Measurements from ENCODE around the gene TMEFF2.

TMEFF2 gene

DNA sequence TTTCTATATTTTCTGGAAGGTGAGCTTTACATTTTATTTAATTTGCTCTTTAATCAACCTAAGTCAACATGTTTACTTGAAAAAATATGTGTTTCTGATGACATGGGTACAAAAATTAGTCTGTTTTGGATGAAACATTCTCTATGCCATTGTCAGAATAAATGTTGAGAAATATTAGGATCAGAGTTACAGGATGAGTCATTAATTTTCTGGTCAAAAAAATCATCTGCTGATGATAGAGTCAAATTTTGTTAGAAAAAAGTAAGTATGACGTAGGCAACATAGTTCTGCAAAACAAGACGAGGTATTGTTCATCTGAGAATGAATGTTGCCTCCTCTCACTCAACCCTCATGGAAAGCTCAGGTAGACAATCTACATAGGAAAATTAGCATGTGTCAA, 240.3 kb downstream of the TMEFF2 start:
- no peak for DNase-seq

DNA sequence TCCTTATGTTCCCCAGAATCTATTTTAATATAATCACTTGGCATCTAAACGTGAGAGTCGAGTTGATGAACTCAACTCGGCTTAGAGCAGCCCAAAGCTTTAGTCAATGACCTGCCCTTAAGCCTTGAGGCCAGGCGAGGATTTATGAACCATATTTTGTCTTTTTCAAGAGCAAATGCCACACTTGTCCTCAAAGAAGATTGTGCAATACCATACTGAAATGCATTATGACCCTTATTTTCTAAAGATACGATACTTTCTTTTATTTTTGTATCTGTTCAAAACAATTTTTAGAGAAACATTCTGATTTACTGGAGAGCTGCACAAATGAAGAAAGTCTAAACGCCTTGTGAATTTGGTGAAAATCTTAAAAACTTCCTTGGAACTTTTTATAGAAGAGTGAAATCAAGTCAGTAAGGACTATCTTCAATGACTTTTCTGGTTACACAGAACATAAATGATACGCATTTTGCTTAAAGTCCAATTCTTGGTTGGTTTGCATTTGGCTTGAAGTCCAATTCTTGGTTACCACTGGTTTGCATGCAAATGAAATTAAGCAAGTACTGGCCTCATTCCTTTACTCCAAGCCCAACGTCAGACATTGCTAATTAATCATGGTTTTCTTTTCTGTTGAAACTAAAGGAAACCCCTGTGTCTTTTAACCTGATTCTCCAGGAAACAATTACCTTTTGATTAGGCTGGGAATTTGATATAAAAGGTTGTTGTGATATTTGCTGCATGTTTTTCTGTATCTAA, 242.0 kb downstream of the TMEFF2 start:
- no peak for DNase-seq

DNA sequence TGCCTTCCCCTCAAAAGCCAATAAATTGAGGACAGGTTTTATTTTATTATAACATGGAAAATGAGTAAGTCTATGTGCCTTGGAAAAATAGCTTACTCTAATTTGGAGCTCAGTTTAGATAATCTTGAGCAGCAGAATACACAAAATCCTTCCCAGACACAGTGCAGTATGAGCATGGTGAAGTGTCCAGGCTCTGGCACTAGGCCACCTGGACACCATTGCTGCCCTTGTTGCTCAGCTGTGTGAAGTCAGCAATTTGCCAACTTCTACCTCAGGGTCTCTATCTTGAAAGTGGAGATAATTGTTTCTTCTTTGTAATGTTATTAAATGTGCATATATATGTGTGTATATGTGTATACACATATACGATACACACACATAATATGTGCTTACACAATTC, 242.9 kb downstream of the TMEFF2 start:
- DNase-seq: no peak

GRCh38 chr2:191951376-191951775, 243.4 kb downstream of the TMEFF2 start:
- DNase-seq: no peak

GRCh38 chr2:191950132-191950874, 244.4 kb downstream of the TMEFF2 start:
- DNase-seq: no peak

DNA sequence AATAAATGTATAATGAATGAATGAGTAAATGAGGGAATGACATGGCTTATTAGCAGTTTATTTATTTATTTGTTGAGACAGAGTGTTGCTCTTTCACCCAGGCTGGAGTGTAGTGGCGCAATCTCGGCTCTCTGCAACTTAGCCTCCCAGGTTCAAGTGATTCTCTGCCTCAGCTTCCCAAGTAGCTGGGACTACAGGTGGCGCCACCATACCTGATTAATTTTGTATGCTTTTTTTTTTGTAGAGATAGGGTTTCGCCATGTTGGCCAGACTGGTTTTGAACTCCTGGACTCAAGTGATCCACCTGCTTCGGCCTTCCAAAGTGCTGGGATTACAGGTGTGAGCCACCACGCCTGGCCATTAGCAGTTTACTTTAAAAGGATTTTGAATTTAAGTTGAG, 247.5 kb downstream of the TMEFF2 start:
- DNase-seq: no peak

GRCh38 chr2:191946471-191947182, 248.1 kb downstream of the TMEFF2 start:
- DNase-seq: no peak

- no peak for DNase-seq
Observed at GRCh38 chr2:191945623-191946022, 249.1 kb downstream of the TMEFF2 start.

DNA sequence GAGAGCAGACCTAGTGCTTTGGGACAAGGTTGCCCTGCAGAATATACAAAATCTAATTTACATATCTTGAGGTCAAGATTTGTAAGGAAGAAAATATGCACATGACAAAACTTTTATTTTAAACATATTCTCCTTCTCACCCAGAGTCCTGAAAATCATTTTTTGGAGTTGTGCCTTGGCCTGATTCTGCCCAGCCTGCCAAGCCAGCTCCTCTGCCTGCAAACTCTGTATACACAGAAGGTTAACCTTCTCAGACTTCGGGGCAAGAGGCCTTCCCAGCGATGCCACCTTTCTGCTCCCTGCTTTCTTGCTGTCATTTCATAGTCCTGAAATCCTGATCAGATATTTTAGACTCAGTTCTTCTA, 252.0 kb downstream of the TMEFF2 start:
- DNase-seq: no peak

GRCh38 chr2:191942090-191942738, 252.5 kb downstream of the TMEFF2 start:
- DNase-seq: no peak

DNA sequence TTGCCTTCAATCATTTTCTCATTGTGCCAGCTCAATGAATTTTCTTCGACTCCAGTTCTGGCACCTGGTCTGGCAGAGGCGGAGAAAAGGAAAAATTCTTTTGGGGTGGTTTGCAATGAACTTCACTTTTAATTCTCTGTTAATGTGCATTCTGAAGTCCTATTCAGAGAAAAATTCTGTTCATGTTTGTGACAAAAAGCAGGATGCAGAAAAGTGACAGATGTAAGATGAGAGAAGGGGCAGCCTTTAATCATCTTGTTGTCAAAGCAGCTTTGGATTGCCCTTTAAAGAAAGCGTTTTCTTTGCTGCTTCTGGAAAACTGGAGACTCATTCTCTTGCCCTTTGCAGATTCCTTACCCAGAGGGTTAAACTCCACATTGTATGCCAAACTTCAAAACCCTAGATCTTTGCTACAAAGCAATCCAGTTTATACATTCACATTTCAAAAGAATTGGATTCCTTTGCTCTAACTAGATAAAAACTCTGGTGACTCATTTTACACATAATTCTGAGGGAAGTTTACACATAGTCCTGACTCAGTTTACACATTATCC, 253.3 kb downstream of the TMEFF2 start:
- no peak for DNase-seq

- DNase-seq: no peak
Observed at GRCh38 chr2:191938779-191939178, 256.0 kb downstream of the TMEFF2 start.

DNA sequence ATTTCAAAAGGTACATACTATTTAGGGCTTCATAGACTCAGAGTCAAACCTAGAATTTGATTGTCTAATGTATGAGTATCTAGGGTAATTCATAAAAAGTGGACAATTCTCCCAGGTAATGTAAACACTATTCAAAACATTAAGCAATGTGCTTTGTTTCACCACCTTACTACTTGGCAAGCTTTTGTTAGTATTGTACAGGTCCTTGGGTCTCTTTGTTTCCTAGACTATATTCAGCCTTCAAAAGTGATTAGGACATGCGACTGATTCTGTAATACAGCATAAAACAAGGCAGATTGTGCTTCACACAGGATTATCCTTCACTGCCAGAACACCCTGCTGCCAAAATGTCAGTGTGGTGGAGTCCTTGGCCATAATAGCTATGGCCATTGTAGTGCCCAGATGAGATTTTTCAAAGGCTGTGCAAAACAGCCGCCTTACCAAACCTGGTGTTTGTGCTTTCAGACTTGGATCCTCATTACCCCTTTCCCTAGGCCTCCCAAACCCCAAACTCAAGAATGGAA, 257.8 kb downstream of the TMEFF2 start:
- no peak for DNase-seq

- DNase-seq: peak; percentile 82
Observed at GRCh38 chr2:191935247-191935646, 259.5 kb downstream of the TMEFF2 start.

- DNase-seq: no peak
Observed at GRCh38 chr2:191933307-191934105, 261.2 kb downstream of the TMEFF2 start.

- no peak for DNase-seq
Observed at GRCh38 chr2:191932286-191932685, 262.4 kb downstream of the TMEFF2 start.

DNA sequence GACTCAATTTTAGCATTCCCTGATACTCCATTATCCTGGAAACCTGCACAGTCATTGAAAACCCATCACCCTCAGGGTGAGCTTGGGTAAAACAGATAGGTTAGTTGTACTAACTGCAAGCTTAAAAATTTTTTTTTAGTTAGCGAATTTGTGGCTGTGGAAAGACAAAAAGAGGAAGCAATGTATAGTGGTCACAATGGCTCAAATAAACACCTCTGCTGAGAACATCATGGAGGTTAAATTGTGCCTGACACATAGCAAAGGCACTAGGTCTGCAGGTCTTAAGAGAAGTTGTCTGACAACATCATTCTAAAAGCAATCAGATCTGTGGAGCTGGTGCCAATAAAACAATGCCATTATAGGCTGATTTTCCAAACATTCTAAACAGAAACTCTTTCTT, 263.4 kb downstream of the TMEFF2 start:
- DNase-seq: no peak

- no peak for DNase-seq
Observed at GRCh38 chr2:191930205-191930604, 264.5 kb downstream of the TMEFF2 start.

GRCh38 chr2:191929288-191929687, 265.4 kb downstream of the TMEFF2 start:
- DNase-seq: no peak

GRCh38 chr2:191927991-191928390, 266.7 kb downstream of the TMEFF2 start:
- DNase-seq: peak; percentile 18

DNA sequence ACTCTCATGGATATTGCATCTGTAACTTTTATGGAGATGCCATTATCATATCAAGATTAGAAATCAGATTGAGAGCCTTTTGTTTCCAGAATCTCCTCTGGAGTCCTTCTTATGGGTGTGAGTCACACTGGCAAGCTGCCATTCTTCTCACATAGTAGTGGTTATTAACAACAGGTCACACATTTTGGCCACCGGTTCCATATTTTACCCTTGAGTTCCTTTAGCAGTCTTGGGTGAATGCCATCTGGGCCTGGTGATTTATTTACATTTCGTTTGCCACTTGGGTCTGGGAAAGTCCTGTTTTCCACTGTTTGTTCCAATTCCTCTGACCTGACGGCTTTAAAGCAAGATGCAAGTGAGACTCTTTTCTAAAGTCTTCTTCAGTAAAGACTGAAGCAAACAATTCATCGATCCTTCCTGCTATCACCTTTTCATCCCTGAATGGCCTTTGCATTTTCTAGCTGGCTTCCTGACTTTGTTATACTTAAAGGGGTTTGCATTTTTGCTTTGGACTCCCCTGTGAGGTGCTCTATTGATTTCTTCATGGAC, 267.3 kb downstream of the TMEFF2 start:
- DNase-seq: no peak

- DNase-seq: no peak
Observed at GRCh38 chr2:191926671-191927070, 268.1 kb downstream of the TMEFF2 start.

Measured in DMS153 (cell line).